Thyroid gland (tissue), 4 donors: ENCODE results near the gene NPAS2.

Experiments used
- CTCF ChIP-seq, 6 experiments: fragments of 200-600 bp in 3 of 6; fragments of 450-650 bp in 3 of 6; sonication (generic) in 3 of 6; IDR thresholded peaks; one replicate each; pipeline ENCODE4 v1.5.1; 2016 to 2019; ENCODE audit warnings: antibody characterized with exemption in 6 of 6, mild to moderate bottlenecking in 2 of 6, inconsistent platforms in 1 of 6, moderate library complexity in 1 of 6
- POLR2A ChIP-seq, 2 donors: fragments of 450-650 bp; IDR thresholded peaks; one replicate each; pipeline ENCODE4 v1.6.1; 2017; ENCODE audit warnings: antibody characterized with exemption in 2 of 2, mild to moderate bottlenecking in 2 of 2, moderate library complexity in 1 of 2

DNA sequence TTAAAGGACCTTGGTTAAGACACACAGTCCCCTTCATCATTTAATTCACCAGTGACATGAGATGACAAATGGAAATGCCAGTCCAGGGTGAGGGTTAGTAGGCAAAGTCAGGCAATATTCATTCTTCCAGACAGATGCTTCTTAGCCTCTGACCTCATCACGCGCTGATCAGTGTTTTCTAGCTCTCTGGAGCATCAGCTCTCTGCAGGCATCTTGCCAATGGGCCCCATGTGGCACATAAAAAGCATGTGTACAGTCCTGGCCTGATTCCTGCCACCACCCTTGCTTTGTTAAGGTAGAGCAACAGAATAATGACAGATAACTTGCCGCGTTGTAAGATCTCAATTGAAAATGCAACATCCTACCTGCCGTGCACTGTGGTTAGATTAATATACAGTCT is 20.3 kb upstream of the NPAS2 start:
- TF ChIP-seq CTCF (IDR thresholded peaks at IDR 0.05) (no peak), POLR2A (IDR thresholded peaks at IDR 0.05) (no peak)
